ENCODE results near the gene ZCCHC8. TPM values are rescaled to one million over a fixed set of nuclear protein-coding genes. Genes with fewer than 3 reads are reported as not detected.
"Not testable (repeated sequence)": the region's sequence is repeated elsewhere in the genome, so short reads cannot be mapped to it uniquely, and the experiment has no call there.

Gene ZCCHC8
- total and polyA plus RNA-seq, 2 of the 8 experiments (the other 6 are each of a cell fraction or from before 2014, with no cell fraction given), result 13.8 to 28.9 TPM

DNA sequence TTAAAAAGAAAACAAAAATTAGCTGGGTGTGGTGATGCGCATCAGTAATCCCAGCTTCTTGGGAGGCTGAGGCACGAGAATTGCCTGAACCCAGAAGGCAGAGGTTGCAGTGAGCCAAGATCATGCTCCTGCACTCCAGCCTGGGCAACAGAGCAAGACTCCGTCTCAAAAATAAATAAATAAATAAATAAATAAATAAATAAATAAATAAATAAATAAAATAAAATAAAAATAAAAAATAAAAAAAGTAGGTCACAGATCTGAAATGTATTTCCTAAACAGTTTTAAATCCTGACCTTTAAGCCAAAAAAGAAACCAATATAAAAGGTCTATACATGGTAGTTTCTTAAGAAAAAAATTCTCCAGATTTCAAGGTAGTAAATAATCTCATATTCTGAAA lies 12.3 kb upstream of the ZCCHC8 start:
- not testable (repeated sequence) for H2BK5ac ChIP-seq (ENCODE audit: low read depth, low read length); H2AK5ac ChIP-seq (ENCODE audit: low read depth, low read length); FAIRE-seq; H3K56ac ChIP-seq (replicated peaks; ENCODE audit: insufficient read length, low read depth, low read length); H4K8ac ChIP-seq (ENCODE audit: extremely low read depth, insufficient read depth, low read length); H2BK120ac ChIP-seq (replicated peaks; ENCODE audit: low read depth, low read length); H3K9ac ChIP-seq (replicated peaks in 1 of 4; ENCODE audit: extremely low read depth in 1 of 4, low read depth in 3 of 4, low read length in 3 of 4); H2BK20ac ChIP-seq (ENCODE audit: low read length); H3K27ac ChIP-seq (ENCODE audit: low read depth, low read length); H2AFZ ChIP-seq (ENCODE audit: low read length); H3K23me2 ChIP-seq (ENCODE audit: low read depth, low read length); H3K14ac ChIP-seq (ENCODE audit: insufficient read length); H3K4me2 ChIP-seq (ENCODE audit: insufficient read depth in 1 of 2, low read depth in 2 of 2, low read length in 2 of 2); H3K18ac ChIP-seq (ENCODE audit: extremely low read depth, low read length); H3K9me3 ChIP-seq (ENCODE audit: insufficient read depth in 2 of 2, low read depth in 1 of 2, low read length in 1 of 2); H3K27me3 ChIP-seq (replicated peaks in 1 of 4; ENCODE audit: control insufficient read depth in 3 of 4, extremely low read depth in 1 of 4, insufficient read depth in 3 of 4, low read length in 3 of 4); H3K4me1 ChIP-seq (replicated peaks in 1 of 4; ENCODE audit: control insufficient read depth in 3 of 4, insufficient read depth in 4 of 4, low read length in 3 of 4); H4K91ac ChIP-seq (replicated peaks; ENCODE audit: insufficient read length, low read length); H3K79me1 ChIP-seq (ENCODE audit: low read depth, low read length); DNase-seq (ENCODE audit: low read depth in 1 of 2, low spot score in 2 of 2); H4K20me1 ChIP-seq (replicated peaks in 1 of 2; ENCODE audit: control insufficient read depth in 1 of 2, insufficient read depth in 2 of 2, low read length in 2 of 2); H3K23ac ChIP-seq (ENCODE audit: insufficient read length); H4K5ac ChIP-seq (ENCODE audit: insufficient read length, low read depth, low read length); H2BK15ac ChIP-seq (ENCODE audit: low read length); H3K4me3 ChIP-seq (ENCODE audit: extremely low read depth in 1 of 4, insufficient read depth in 2 of 4, low read depth in 3 of 4, low read length in 4 of 4); H2BK12ac ChIP-seq (ENCODE audit: low read depth, low read length); H3K4ac ChIP-seq (replicated peaks; ENCODE audit: insufficient read length, low read depth, low read length)
- ChIA-PET POLR2A (ENCODE audit: partially characterized antibody) (interaction anchor here (0.6 to 49.0 kb wide), 5 partner anchors 7 to 1173 kb away, joined by 3 to 1221 read pairs (median 4); partner anchors contain the start of genes KNTC1, RSRC2 and ZCCHC8), CTCF (ENCODE audit: partially characterized antibody) (interaction anchor here (1.2 kb wide), 1 partner anchor 15 kb away, joined by 3 read pairs; no protein-coding TSS in a partner anchor)
- peaks cover 63 to 99% (median 83%) of the 10 kb centered on the region in 4 experiments for H3K36me3 ChIP-seq (ENCODE audit: control insufficient read depth in 2 of 4, insufficient read depth in 4 of 4, low read length in 3 of 4)
- 93% methylated on average over 3 of the region's 3 CpGs; no CpG with 5 or more reads in 1 of the 2 experiments for WGBS, 2 experiments (ENCODE audit: extremely low coverage in 1 of 2, insufficient coverage in 1 of 2, insufficient read length in 1 of 2, insufficient replicate concordance in 2 of 2, low coverage in 1 of 2, low lambda C conversion rate in 2 of 2, missing lambda C conversion rate in 1 of 2)
- peaks cover 0 to 40% of the 10 kb centered on the region in 2 experiments; a peak in 2 of 4 replicates for H3K79me2 ChIP-seq (ENCODE audit: control insufficient read depth in 1 of 2, insufficient read depth in 2 of 2, low read length in 2 of 2)

All from H1 (cell line).